NB4 (cell line): ENCODE measurements around the gene SPDYE18.
"Not testable (repeated sequence)": the region's sequence is repeated elsewhere in the genome, so short reads cannot be mapped to it uniquely, and the experiment has no call there.

ENCODE experiments used
- CTCF ChIP-seq: IDR thresholded peaks from one replicate; pipeline ENCODE4 v1.5.1; 2012; ENCODE audit warnings: low read depth, low read length
- MAX ChIP-seq: IDR thresholded peaks from 2 replicates; pipeline ENCODE4 v1.6.1; 2011; ENCODE audit warnings: low read depth, low read length
- MYC ChIP-seq: IDR thresholded peaks from 2 replicates; pipeline ENCODE4 v1.6.1; 2011; ENCODE audit warnings: low read depth, low read length
- POLR2A ChIP-seq: IDR thresholded peaks from 2 replicates; pipeline ENCODE4 v1.6.1; 2011; ENCODE audit warnings: mild to moderate bottlenecking; ENCODE audit not compliant: insufficient read length; ENCODE audit errors: extremely low read depth

GRCh38 chr7:77065869-77066268 is 3.5 kb upstream of the SPDYE18 start:
- not testable (repeated sequence) for TF ChIP-seq CTCF, MYC, POLR2A, MAX
